SK-N-SH (cell line): ENCODE results near the gene CHCHD6. TPM values are rescaled to one million over a fixed set of nuclear protein-coding genes. Genes with fewer than 3 reads are reported as not detected.

Experiments used
- CTCF ChIA-PET: fragments of 300-600, 350-600 bp; formaldehyde crosslinking; extraction: SDS; loops from one replicate; lab custom pipeline; 2021; lab: Yijun Ruan, JAX
- POLR2A ChIA-PET: fragments of 350-600 bp; sonication (Branson Sonifier 250); formaldehyde crosslinking; extraction: SDS; loops from one replicate; lab custom pipeline; 2020; ENCODE audit warnings: antibody characterized with exemption, inconsistent platforms; lab: Yijun Ruan, JAX
- DNase-seq: peaks from one replicate; pipeline ENCODE4 v3.0.0; 2012
- H2AFZ ChIP-seq: fragments of 200-600 bp; sonication (generic); 2 replicates; pipeline ENCODE4 v1.8.1; 2016; ENCODE audit warnings: antibody characterized with exemption, mild to moderate bottlenecking, low read depth
- H3F3A ChIP-seq: fragments of 200-600 bp; sonication (generic); replicated peaks from 2 replicates; pipeline ENCODE3; 2016; ENCODE audit warnings: antibody characterized with exemption, mild to moderate bottlenecking; ENCODE audit not compliant: insufficient read depth
- H3K27ac ChIP-seq, 2 experiments: fragments of 200-500 bp in 1 of 2; fragments of 200-600 bp in 1 of 2; sonication (Bioruptor generic) in 1 of 2; sonication (generic), shearing (Covaris generic) in 1 of 2; 2 replicates each; pipeline versions ENCODE4 v1.5.1 to v1.6.1; 2014 to 2016; ENCODE audit warnings: low read depth in 2 of 2, inconsistent platforms in 1 of 2, low read length in 1 of 2, mild to moderate bottlenecking in 1 of 2, mixed read lengths in 1 of 2
- H3K27me3 ChIP-seq: fragments of 200-600 bp; sonication (generic), shearing (Covaris generic); 2 replicates; pipeline ENCODE4 v1.6.1; 2016; ENCODE audit warnings: mixed run types; ENCODE audit not compliant: insufficient read depth
- H3K36me3 ChIP-seq, 2 experiments: fragments of 200-500 bp in 1 of 2; fragments of 200-600 bp in 1 of 2; sonication (Bioruptor generic) in 1 of 2; sonication (generic) in 1 of 2; replicated peaks in 1 of 2; 2 replicates each; pipeline versions ENCODE3 to v1.5.1; 2014 to 2016; ENCODE audit warnings: low read length in 1 of 2, mild to moderate bottlenecking in 1 of 2; ENCODE audit not compliant: insufficient read depth in 2 of 2, control insufficient read depth in 1 of 2
- H3K4me1 ChIP-seq, 2 experiments: fragments of 200-500 bp in 1 of 2; fragments of 200-600 bp in 1 of 2; sonication (Bioruptor generic) in 1 of 2; sonication (generic), shearing (Covaris generic) in 1 of 2; 2 replicates each; pipeline versions ENCODE4 v1.5.1 to v1.6.1; 2014 to 2016; ENCODE audit warnings: low read depth in 1 of 2, low read length in 1 of 2, mixed run types in 1 of 2; ENCODE audit not compliant: insufficient read depth in 2 of 2, control insufficient read depth in 1 of 2
- H3K4me2 ChIP-seq: fragments of 200-600 bp; sonication (generic), shearing (Covaris generic); 2 replicates; pipeline ENCODE4 v1.6.1; 2017; ENCODE audit warnings: mixed run types
- H3K4me3 ChIP-seq, 2 experiments: fragments of 200-500 bp in 1 of 2; fragments of 200-600 bp in 1 of 2; sonication (Bioruptor generic) in 1 of 2; sonication (generic), shearing (Covaris generic) in 1 of 2; 2 replicates each; pipeline versions ENCODE4 v1.5.1 to v1.8.1; 2014 to 2016; ENCODE audit warnings: low read depth in 2 of 2, inconsistent platforms in 1 of 2, low read length in 1 of 2, mild to moderate bottlenecking in 1 of 2, mixed read lengths in 1 of 2, moderate library complexity in 1 of 2
- H3K79me2 ChIP-seq: fragments of 200-600 bp; sonication (generic); 2 replicates; pipeline ENCODE4 v1.8.1; 2017; ENCODE audit warnings: mild to moderate bottlenecking; ENCODE audit not compliant: insufficient read depth
- H3K9ac ChIP-seq: fragments of 200-600 bp; sonication (generic); 2 replicates; pipeline ENCODE4 v1.6.1; 2017; ENCODE audit warnings: mixed run types
- H3K9me2 ChIP-seq: fragments of 200-600 bp; sonication (generic); 2 replicates; pipeline ENCODE4 v1.6.1; 2017; ENCODE audit warnings: mixed run types
- H3K9me3 ChIP-seq: fragments of 200-600 bp; sonication (generic); 2 replicates; pipeline ENCODE4 v1.6.1; 2017; ENCODE audit warnings: mixed run types, mild to moderate bottlenecking, moderate library complexity
- H4K20me1 ChIP-seq: fragments of 200-600 bp; sonication (generic); 2 replicates; pipeline ENCODE4 v1.6.1; 2017; ENCODE audit warnings: mild to moderate bottlenecking, mixed run types; ENCODE audit not compliant: insufficient read depth
- CHD2 ChIP-seq: fragments of 150-350 bp; IDR thresholded peaks from 2 replicates; pipeline ENCODE4 v1.6.1; 2018; ENCODE audit warnings: low read length; ENCODE audit not compliant: partially characterized antibody
- EP300 ChIP-seq, 2 experiments: IDR thresholded peaks; 2 replicates each; pipeline versions ENCODE4 v1.4.0 to v1.6.1; 2012; ENCODE audit warnings: borderline replicate concordance in 1 of 2, low read depth in 1 of 2, low read length in 1 of 2
- EZH2phosphoT487 ChIP-seq: fragments of 200-600 bp; sonication (generic); IDR thresholded peaks from 2 replicates; pipeline ENCODE4 v1.6.1; 2017; ENCODE audit warnings: low read depth, mixed run types, mild to moderate bottlenecking, antibody characterized with exemption, moderate library complexity, borderline replicate concordance
- FOXJ3 ChIP-seq: sonication (generic); formaldehyde crosslinking; IDR thresholded peaks from 2 replicates; pipeline ENCODE4 v1.5.1; 2020; ENCODE audit warnings: mild to moderate bottlenecking, missing genetic modification reagents
- FOXM1 ChIP-seq: IDR thresholded peaks from 2 replicates; pipeline ENCODE4 v1.4.0; 2012; ENCODE audit warnings: low read depth, mild to moderate bottlenecking
- GATA2 ChIP-seq: sonication (generic); formaldehyde crosslinking; IDR thresholded peaks from 2 replicates; pipeline ENCODE4 v1.5.0; 2020; ENCODE audit warnings: mild to moderate bottlenecking, missing genetic modification reagents
- JUND ChIP-seq: IDR thresholded peaks from 2 replicates; pipeline ENCODE4 v1.4.0; 2012
- MAX ChIP-seq: IDR thresholded peaks from 2 replicates; pipeline ENCODE4 v1.4.0; 2012; ENCODE audit warnings: low read depth
- MEF2A ChIP-seq: IDR thresholded peaks from 2 replicates; pipeline ENCODE4 v1.4.0; 2012; ENCODE audit warnings: low read depth, borderline replicate concordance
- MXI1 ChIP-seq: IDR thresholded peaks from 2 replicates; pipeline ENCODE4 v1.6.1; 2012; ENCODE audit warnings: mild to moderate bottlenecking, low read depth, low read length, improper control_type of control experiment
- NFIC ChIP-seq: IDR thresholded peaks from 2 replicates; pipeline ENCODE4 v1.4.0; 2012; ENCODE audit warnings: borderline replicate concordance
- NRF1 ChIP-seq: IDR thresholded peaks from 2 replicates; pipeline ENCODE4 v1.6.1; 2012; ENCODE audit warnings: low read depth, mild to moderate bottlenecking, low read length
- PBX3 ChIP-seq: IDR thresholded peaks from 2 replicates; pipeline ENCODE4; 2012
- POLR2AphosphoS5 ChIP-seq: IDR thresholded peaks from 2 replicates; pipeline ENCODE4 v1.6.1; 2012; ENCODE audit warnings: low read depth, low read length
- RXRA ChIP-seq: IDR thresholded peaks from 2 replicates; pipeline ENCODE4 v1.4.0; 2012; ENCODE audit warnings: low read depth, mild to moderate bottlenecking, borderline replicate concordance
- TCF12 ChIP-seq: IDR thresholded peaks from 2 replicates; pipeline ENCODE4 v1.4.0; 2012
- USF2 ChIP-seq: fragments of 150-350 bp; IDR thresholded peaks from 2 replicates; pipeline ENCODE4 v1.6.1; 2017; ENCODE audit warnings: antibody characterized with exemption, low read length, low read depth, borderline replicate concordance
- YY1 ChIP-seq: IDR thresholded peaks from 2 replicates; pipeline ENCODE4 v1.4.0; 2012; ENCODE audit warnings: low read depth, mild to moderate bottlenecking
- ZBTB33 ChIP-seq: IDR thresholded peaks from 2 replicates; pipeline ENCODE4 v1.4.0; 2012; ENCODE audit warnings: low read depth, borderline replicate concordance
- WGBS: methylation state at CpG from one replicate; pipeline ENCODE4 v1.1.6; 2017; ENCODE audit warnings: low lambda C conversion rate; 5-methylcytosine and 5-hydroxymethylcytosine counted together
- polyA plus RNA-seq, 3 experiments: library from polyadenylated mRNA; depleted of rRNA; stranded (reverse); fragments of >200 nt; gene quantifications; 2 replicates each; pipeline ENCODE4 v1.2.3, GENCODE V29; 2012

CHCHD6 gene
- polyA plus RNA-seq, 1 of the 3 experiments (the other 2 are of a cell fraction), result 42.5 TPM

GRCh38 chr3:126826693-126827092, 122.7 kb downstream of the CHCHD6 start:
- H3K4me1 ChIP-seq, result no peaks in the 10 kb centered on the region; a peak in 1 of 4 replicates
- no peak overlapping the region for H3K27ac ChIP-seq
- H3K79me2 ChIP-seq, result peaks cover 5% of the 10 kb centered on the region
- no peak for DNase-seq
- no peak overlapping the region for H3K4me3 ChIP-seq
- no peaks in the 10 kb centered on the region for H3K27me3 ChIP-seq
- no peak overlapping the region for H3K9ac ChIP-seq
- no peaks in the 10 kb centered on the region for H3F3A ChIP-seq
- POLR2A ChIA-PET, result no interaction called here
- WGBS, result 87% methylated on average over 2 of the region's 2 CpGs
- peaks cover 4% of the 10 kb centered on the region; the same call in 1 of the 2 replicates for H3K9me3 ChIP-seq
- H3K4me2 ChIP-seq, result no peak overlapping the region
- CTCF ChIA-PET, result interaction anchor here (1.3 kb wide), 1 partner anchor 160 kb away, joined by 3 read pairs; no protein-coding TSS in a partner anchor
- H3K36me3 ChIP-seq, result no peaks in the 10 kb centered on the region
- no peak for TF ChIP-seq ZBTB33
- TF ChIP-seq MEF2A, result no peak
- TF ChIP-seq FOXJ3 (CRISPR knock-in tag), result no peak
- no peak for TF ChIP-seq YY1
- no peak for TF ChIP-seq JUND
- TF ChIP-seq PBX3, result no peak
- TF ChIP-seq TCF12, result no peak
- no peak for TF ChIP-seq EZH2phosphoT487
- TF ChIP-seq RXRA, result no peak
- no peak for TF ChIP-seq GATA2 (CRISPR knock-in tag)
- TF ChIP-seq MXI1, result no peak
- TF ChIP-seq NRF1, result no peak
- TF ChIP-seq CHD2, result no peak
- TF ChIP-seq POLR2AphosphoS5, result no peak
- no peak for TF ChIP-seq EP300 (IDR thresholded peaks at IDR 0.05; ENCODE audit: borderline replicate concordance in 1 of 2, low read depth in 1 of 2, low read length in 1 of 2)
- no peak for TF ChIP-seq NFIC
- no peak for TF ChIP-seq USF2
- no peak for TF ChIP-seq FOXM1
- TF ChIP-seq MAX, result no peak
- 0 out of 2 replicates have a peak, but pooled peaks cover 2% of the 10 kb centered on the region for H4K20me1 ChIP-seq
- no peaks in the 10 kb centered on the region for H3K9me2 ChIP-seq
- no peak overlapping the region for H2AFZ ChIP-seq
